GM12878 (cell line): ENCODE data around the gene ASTL. TPM values are rescaled to one million over a fixed set of nuclear protein-coding genes. Genes with fewer than 3 reads are reported as not detected.

Experiments used
- BMI1 ChIP-seq: fragments of 450-650 bp; IDR thresholded peaks from 2 replicates; pipeline ENCODE4 v1.6.1; 2016; ENCODE audit warnings: mild to moderate bottlenecking, moderate library complexity, borderline replicate concordance
- CBFB ChIP-seq: IDR thresholded peaks from 2 replicates; pipeline ENCODE4 v1.6.1; 2016; ENCODE audit warnings: antibody characterized with exemption, low read depth
- CBX3 ChIP-seq: fragments of 200-600 bp; sonication (generic); IDR thresholded peaks from 2 replicates; pipeline ENCODE4 v1.6.1; 2016; ENCODE audit warnings: low read depth, borderline replicate concordance
- CHD4 ChIP-seq: fragments of 200-600 bp; sonication (generic); IDR thresholded peaks from 2 replicates; pipeline ENCODE4 v1.6.1; 2016; ENCODE audit warnings: mild to moderate bottlenecking
- CREB1 ChIP-seq: IDR thresholded peaks from 2 replicates; pipeline ENCODE4 v1.6.1; 2012; ENCODE audit warnings: low read depth, mild to moderate bottlenecking, inconsistent platforms
- GATAD2B ChIP-seq: fragments of 450-650 bp; conservative IDR thresholded peaks from 2 replicates; pipeline ENCODE4 v1.6.1; 2017; ENCODE audit warnings: low read depth, mild to moderate bottlenecking, moderate library complexity
- HCFC1 ChIP-seq: fragments of 150-350 bp; IDR thresholded peaks from 2 replicates; pipeline ENCODE4 v1.6.1; 2014; ENCODE audit warnings: low read length
- IKZF1 ChIP-seq: fragments of 450-650 bp; conservative IDR thresholded peaks from 2 replicates; pipeline ENCODE4 v1.6.1; 2017; ENCODE audit warnings: antibody characterized with exemption, mild to moderate bottlenecking
- JUNB ChIP-seq: IDR thresholded peaks from 2 replicates; pipeline ENCODE4 v1.6.1; 2016; ENCODE audit warnings: antibody characterized with exemption, mild to moderate bottlenecking
- MEF2A ChIP-seq: IDR thresholded peaks from 2 replicates; pipeline ENCODE4 v1.6.1; 2011; ENCODE audit warnings: low read depth, mild to moderate bottlenecking, low read length, moderate library complexity; ENCODE audit not compliant: insufficient read depth
- NBN ChIP-seq: fragments of 450-650 bp; IDR thresholded peaks from 2 replicates; pipeline ENCODE4 v1.6.1; 2016
- NR2C1 ChIP-seq: fragments of 450-650 bp; IDR thresholded peaks from 2 replicates; pipeline ENCODE4 v1.6.1; 2017; ENCODE audit warnings: antibody characterized with exemption, mild to moderate bottlenecking, moderate library complexity
- NR2F1 ChIP-seq: fragments of 450-650 bp; conservative IDR thresholded peaks from 2 replicates; pipeline ENCODE4 v1.6.1; 2017; ENCODE audit warnings: mild to moderate bottlenecking
- NRF1 ChIP-seq: conservative IDR thresholded peaks from 2 replicates; pipeline ENCODE4 v1.6.1; 2011; ENCODE audit warnings: mild to moderate bottlenecking, low read depth, low read length, improper control_type of control experiment
- PAX8 ChIP-seq: fragments of 450-650 bp; IDR thresholded peaks from 2 replicates; pipeline ENCODE4 v1.6.1; 2017; ENCODE audit warnings: mild to moderate bottlenecking, moderate library complexity
- POLR2AphosphoS5 ChIP-seq: IDR thresholded peaks from 2 replicates; pipeline ENCODE4 v1.6.1; 2011; ENCODE audit warnings: mild to moderate bottlenecking, low read length, inconsistent platforms
- POU2F2 ChIP-seq: IDR thresholded peaks from 3 replicates; pipeline ENCODE4 v1.6.1; 2011; ENCODE audit warnings: low read depth, mild to moderate bottlenecking, low read length, borderline replicate concordance
- RBBP5 ChIP-seq: fragments of 200-600 bp; sonication (generic); conservative IDR thresholded peaks from 2 replicates; pipeline ENCODE4 v1.6.1; 2016
- RELA ChIP-seq: fragments of 450-650 bp; IDR thresholded peaks from 2 replicates; pipeline ENCODE4 v1.8.0; 2014; ENCODE audit warnings: borderline replicate concordance; ENCODE audit not compliant: partially characterized antibody
- RFX5 ChIP-seq: IDR thresholded peaks from 2 replicates; pipeline ENCODE4 v1.6.1; 2011; ENCODE audit warnings: low read depth, low read length, improper control_type of control experiment
- SMAD5 ChIP-seq: IDR thresholded peaks from 2 replicates; pipeline ENCODE4 v1.6.1; 2016; ENCODE audit warnings: antibody characterized with exemption, low read depth
- SMARCA5 ChIP-seq: fragments of 450-650 bp; IDR thresholded peaks from 2 replicates; pipeline ENCODE4 v1.6.1; 2017; ENCODE audit warnings: mild to moderate bottlenecking
- SPI1 ChIP-seq: IDR thresholded peaks from 2 replicates; pipeline ENCODE4 v1.6.1; 2011; ENCODE audit warnings: low read depth, mild to moderate bottlenecking, low read length, moderate library complexity, borderline replicate concordance; ENCODE audit not compliant: insufficient read depth
- STAT3 ChIP-seq: IDR thresholded peaks from 2 replicates; pipeline ENCODE4 v1.6.1; 2011; ENCODE audit warnings: low read depth, low read length, improper control_type of control experiment
- TARDBP ChIP-seq: IDR thresholded peaks from 2 replicates; pipeline ENCODE4 v1.6.1; 2016; ENCODE audit warnings: borderline replicate concordance
- USF1 ChIP-seq: IDR thresholded peaks from 2 replicates; pipeline ENCODE4 v1.6.1; 2011; ENCODE audit warnings: borderline replicate concordance, low read depth, mild to moderate bottlenecking, moderate library complexity, mixed read lengths, low read length; ENCODE audit not compliant: insufficient read depth; ENCODE audit errors: extremely low read length
- ZNF217 ChIP-seq: fragments of 450-650 bp; IDR thresholded peaks from 2 replicates; pipeline ENCODE4 v1.6.1; 2017; ENCODE audit warnings: antibody characterized with exemption, mild to moderate bottlenecking
- ZNF24 ChIP-seq: fragments of 450-650 bp; IDR thresholded peaks from 2 replicates; pipeline ENCODE4 v1.6.1; 2017; ENCODE audit warnings: antibody characterized with exemption, mild to moderate bottlenecking
- ZNF384 ChIP-seq: IDR thresholded peaks from 2 replicates; pipeline ENCODE4 v1.6.1; 2012; ENCODE audit warnings: low read depth, mild to moderate bottlenecking, low read length, improper control_type of control experiment, borderline replicate concordance
- ZNF687 ChIP-seq: fragments of 450-650 bp; IDR thresholded peaks from 2 replicates; pipeline ENCODE4 v1.6.1; 2017; ENCODE audit warnings: mild to moderate bottlenecking, moderate library complexity
- polyA plus RNA-seq, 11 experiments: library from polyadenylated mRNA; depleted of rRNA in 4 of 11; unstranded in 6 of 11; stranded (reverse) in 5 of 11; fragments of >200 nt; fragmentation: Nextera tagmentation in 4 of 11; fragmentation: Illumina TruSeq in 1 of 11; extraction: Ambion mirVana in 4 of 11; extraction: Trizol in 1 of 11; gene quantifications; 1 replicate in 1 of 11; 2 replicates in 10 of 11; pipeline versions ENCODE4 v1.2.1 to v1.2.3, GENCODE V29; 2011 to 2016; ENCODE audit warnings: inconsistent platforms in 2 of 11, missing spikeins in 2 of 11, low read depth in 1 of 11
- total RNA-seq, 4 experiments: library from RNA; depleted of rRNA in 3 of 4; stranded (reverse); fragments of >200 nt in 3 of 4; fragmentation: Illumina TruSeq in 1 of 4; extraction: Trizol in 1 of 4; gene quantifications; 2 replicates each; pipeline versions ENCODE4 v1.2.1 to v1.2.3, GENCODE V29; 2013 to 2021

Gene ASTL
- total and polyA plus RNA-seq, 10 of the 15 experiments (the other 5 are each of a cell fraction or from before 2014, with no cell fraction given), result 0.18 to 1.0 (median 0.38) TPM; not detected in 4

- peak; percentile 82 for TF ChIP-seq MEF2A
- no peak for TF ChIP-seq CBX3
- peak; percentile 84 for TF ChIP-seq RELA
- TF ChIP-seq NR2C1, result no peak
- TF ChIP-seq RFX5, result peak; percentile 38; the same call in 1 of the 2 replicates
- peak; percentile 82 for TF ChIP-seq POLR2AphosphoS5
- peak; percentile 92 for TF ChIP-seq ZNF687
- no peak for TF ChIP-seq NRF1
- TF ChIP-seq CREB1, result no peak
- peak; percentile 87 for TF ChIP-seq POU2F2
- no peak for TF ChIP-seq ZNF384
- TF ChIP-seq NBN, result peak; percentile 95
- TF ChIP-seq CBFB, result peak; percentile 76
- TF ChIP-seq ZNF24, result no peak; the same call in 1 of the 2 replicates
- 0 out of 2 replicates have a peak, but pooled peaks have one; percentile 40 for TF ChIP-seq SMARCA5
- TF ChIP-seq JUNB, result peak; percentile 77
- TF ChIP-seq TARDBP, result 0 out of 2 replicates have a peak, but pooled peaks have one; percentile 24
- 0 out of 2 replicates have a peak, but pooled peaks have one; percentile 8 for TF ChIP-seq SPI1
- TF ChIP-seq CHD4, result no peak
- TF ChIP-seq GATAD2B, result peak; percentile 100
- no peak for TF ChIP-seq PAX8
- peak; percentile 99 for TF ChIP-seq IKZF1
- TF ChIP-seq USF1, result no peak
- TF ChIP-seq BMI1, result no peak
- TF ChIP-seq RBBP5, result no peak
- TF ChIP-seq NR2F1, result peak; percentile 82
- no peak for TF ChIP-seq ZNF217
- no peak for TF ChIP-seq HCFC1
- peak; percentile 72 for TF ChIP-seq SMAD5
- TF ChIP-seq STAT3, result peak; percentile 87; the same call in 1 of the 2 replicates
These were observed 19.6 kb upstream of the ASTL start (continued) for GRCh38 chr2:96157649-96158553.
